Measurements from ENCODE around the gene PRPF4. TPM values are rescaled to one million over a fixed set of nuclear protein-coding genes. Genes with fewer than 3 reads are reported as not detected.
"Not testable (repeated sequence)": the region's sequence is repeated elsewhere in the genome, so short reads cannot be mapped to it uniquely, and the experiment has no call there.

The PRPF4 gene
- total and polyA plus RNA-seq, 9 of the 15 experiments (the other 6 are each of a cell fraction or from before 2014, with no cell fraction given), result 25.8 to 66.0 (median 39.8) TPM

DNA sequence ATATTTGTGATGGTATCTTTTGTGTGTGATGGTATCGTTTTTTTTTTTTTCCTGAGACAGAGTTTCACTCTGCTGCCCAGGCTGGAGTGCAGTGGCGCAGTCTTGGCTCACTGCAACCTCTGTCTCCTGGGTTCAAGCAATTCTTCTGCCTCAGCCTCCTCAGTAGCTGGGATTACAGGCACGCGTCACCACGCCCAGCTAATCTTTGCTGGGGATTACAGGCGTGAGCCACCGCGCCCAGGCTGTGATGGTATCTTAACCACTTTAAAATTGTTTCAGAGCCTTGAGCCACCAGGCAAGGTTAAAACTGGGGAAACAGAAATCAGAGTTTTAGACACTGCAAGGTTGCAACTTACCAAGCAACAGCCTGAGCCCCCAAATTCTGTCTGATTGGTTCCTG is 20.8 kb downstream of the PRPF4 start:
- ATAC-seq; H3K27ac ChIP-seq (ENCODE audit: extremely low read depth, low read depth, low read length); intact Hi-C loops (cut with micrococcal nuclease); FAIRE-seq; H3K4me2 ChIP-seq (ENCODE audit: insufficient read depth, low read length); BruUV-seq (replicated peaks); in situ Hi-C loops (cut with MboI); H2AFZ ChIP-seq (ENCODE audit: low read depth, low read length); H3K79me2 ChIP-seq (ENCODE audit: control insufficient read depth, insufficient read depth, low read length); H3K4me3 ChIP-seq; H3K9me3 ChIP-seq (replicated peaks; ENCODE audit: control insufficient read depth, insufficient read depth, low read depth, low read length); H4K20me1 ChIP-seq (replicated peaks; ENCODE audit: control insufficient read depth, insufficient read depth, low read length); H3K9ac ChIP-seq (ENCODE audit: insufficient read depth in 1 of 2, low read depth in 2 of 2, low read length in 2 of 2); H3K9me1 ChIP-seq (ENCODE audit: control insufficient read depth, insufficient read depth, low read length); CTCF ChIA-PET (ENCODE audit: low intra/inter-chr PET ratio); DNase-seq (ENCODE audit: extremely low read depth in 1 of 4, low spot score in 3 of 4); TF ChIP-seq ATF1 (CRISPR knock-in tag; IDR thresholded peaks at IDR 0.05): not testable (repeated sequence)
- POLR2A ChIA-PET, result interaction anchor here (0.6 to 1.8 kb wide), 5 partner anchors 11 to 1153 kb away, joined by 3 to 9 read pairs (median 3); partner anchors contain the start of genes CDC26, FKBP15, PRPF4 and SLC31A1
- peaks cover 25% of the 10 kb centered on the region for H3K36me3 ChIP-seq (ENCODE audit: control insufficient read depth, insufficient read depth, low read length)
- peaks cover 11 to 25% of the 10 kb centered on the region in 2 experiments; a peak in 4 of 5 replicates for H3K27me3 ChIP-seq (ENCODE audit: control insufficient read depth in 2 of 2, insufficient read depth in 2 of 2, low read length in 2 of 2)
- peak; percentile 33; the same call in 1 of the 2 replicates for TF ChIP-seq CXXC5 (CRISPR knock-in tag; IDR thresholded peaks at IDR 0.05)
- TF ChIP-seq CREM (IDR thresholded peaks at IDR 0.05; ENCODE audit: low read depth), result 0 out of 2 replicates have a peak, but pooled peaks have one; percentile 18
- TF ChIP-seq ATF1 (tag; IDR thresholded peaks at IDR 0.05), result 0 out of 2 replicates have a peak, but pooled peaks have one; percentile 23
- peak; percentile 22; the same call in 1 of the 2 replicates for TF ChIP-seq HDAC2 (IDR thresholded peaks at IDR 0.05)
- TF ChIP-seq HES1 (IDR thresholded peaks at IDR 0.05; ENCODE audit: low read depth), result peak; percentile 99
- peak; percentile 86 for TF ChIP-seq KLF1 (tag; IDR thresholded peaks at IDR 0.05)
- TF ChIP-seq RCOR1 (IDR thresholded peaks at IDR 0.05; ENCODE audit: borderline replicate concordance in 1 of 2, low read depth in 2 of 2, low read length in 2 of 2), result 0 out of 4 replicates have a peak, but pooled peaks of 1 of the 2 experiments have one; percentile 35
- TF ChIP-seq BHLHE40 (IDR thresholded peaks at IDR 0.05; ENCODE audit: low read length), result peak; percentile 66
- TF ChIP-seq DPF2 (IDR thresholded peaks at IDR 0.05), result peak; percentile 40; the same call in 1 of the 2 replicates
- WGBS (ENCODE audit: insufficient coverage, low coverage, missing lambda C conversion rate), result 4% methylated on average over 8 of the region's 8 CpGs
- peaks cover 12 to 17% of the 10 kb centered on the region in 2 experiments; a peak in 4 of 5 replicates for H3K4me1 ChIP-seq (replicated peaks in 1 of 2; ENCODE audit: control insufficient read depth in 2 of 2, insufficient read depth in 2 of 2, low read length in 2 of 2)

All from K562 (cell line).